Measurements from ENCODE around the gene CAPZB.

DNA sequence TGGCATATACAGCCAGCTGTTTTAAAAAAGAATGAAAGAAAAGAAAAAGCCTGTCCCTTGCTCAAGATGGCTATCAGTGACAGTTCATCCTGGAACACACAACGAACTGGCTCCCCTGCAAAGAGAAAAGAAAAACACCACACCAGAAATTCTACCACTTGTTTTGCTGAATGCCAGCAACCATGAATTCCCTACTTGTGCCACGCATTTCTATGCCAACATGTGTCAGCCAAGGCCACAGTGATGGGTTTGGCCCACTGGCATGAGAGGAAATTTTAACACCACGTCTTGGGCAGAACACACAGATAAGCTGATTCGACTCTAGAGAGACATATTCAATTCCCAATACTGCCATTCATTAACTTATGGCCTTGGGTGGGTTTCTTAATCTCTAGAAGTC is 64.0 kb downstream of the CAPZB start:
- TF ChIP-seq POLR2AphosphoS5 (IDR thresholded peaks at IDR 0.05; ENCODE audit: low read depth) (no peak), CTCF (IDR thresholded peaks at IDR 0.05; ENCODE audit: insufficient read depth, low read length) (no peak)
